Breast epithelium (tissue), 3 donors: ENCODE results near the gene PGBD5.

Source experiments
- POLR2A ChIP-seq: fragments of 450-650 bp; IDR thresholded peaks from one replicate; pipeline ENCODE4 v1.6.1; 2016; ENCODE audit warnings: antibody characterized with exemption, mild to moderate bottlenecking, moderate library complexity
- POLR2AphosphoS5 ChIP-seq, 3 donors: sonication (generic); formaldehyde crosslinking; IDR thresholded peaks; one replicate each; pipeline ENCODE4 v1.6.1; 2017; ENCODE audit warnings: antibody characterized with exemption in 3 of 3
- TF ChIP-seq, protein P1 (sequence below), 3 donors: fragments of 450-650 bp; IDR thresholded peaks; one replicate each; pipeline ENCODE4 v1.5.1; 2016 to 2017; ENCODE audit warnings: antibody characterized with exemption in 3 of 3, mild to moderate bottlenecking in 3 of 3, moderate library complexity in 3 of 3

- TF ChIP-seq, protein P1, sequence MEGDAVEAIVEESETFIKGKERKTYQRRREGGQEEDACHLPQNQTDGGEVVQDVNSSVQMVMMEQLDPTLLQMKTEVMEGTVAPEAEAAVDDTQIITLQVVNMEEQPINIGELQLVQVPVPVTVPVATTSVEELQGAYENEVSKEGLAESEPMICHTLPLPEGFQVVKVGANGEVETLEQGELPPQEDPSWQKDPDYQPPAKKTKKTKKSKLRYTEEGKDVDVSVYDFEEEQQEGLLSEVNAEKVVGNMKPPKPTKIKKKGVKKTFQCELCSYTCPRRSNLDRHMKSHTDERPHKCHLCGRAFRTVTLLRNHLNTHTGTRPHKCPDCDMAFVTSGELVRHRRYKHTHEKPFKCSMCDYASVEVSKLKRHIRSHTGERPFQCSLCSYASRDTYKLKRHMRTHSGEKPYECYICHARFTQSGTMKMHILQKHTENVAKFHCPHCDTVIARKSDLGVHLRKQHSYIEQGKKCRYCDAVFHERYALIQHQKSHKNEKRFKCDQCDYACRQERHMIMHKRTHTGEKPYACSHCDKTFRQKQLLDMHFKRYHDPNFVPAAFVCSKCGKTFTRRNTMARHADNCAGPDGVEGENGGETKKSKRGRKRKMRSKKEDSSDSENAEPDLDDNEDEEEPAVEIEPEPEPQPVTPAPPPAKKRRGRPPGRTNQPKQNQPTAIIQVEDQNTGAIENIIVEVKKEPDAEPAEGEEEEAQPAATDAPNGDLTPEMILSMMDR (IDR thresholded peaks at IDR 0.05) = no peak
- TF ChIP-seq POLR2A (no peak), POLR2AphosphoS5 (IDR thresholded peaks at IDR 0.05) (no peak)
These were observed 133.3 kb downstream of the PGBD5 start for GRCh38 chr1:230292689-230293389.
